Panc1 (cell line): ENCODE data around the gene STRIP1.
"Not testable (repeated sequence)": the region's sequence is repeated elsewhere in the genome, so short reads cannot be mapped to it uniquely, and the experiment has no call there.

Experiments
- CTCF ChIP-seq: fragments of 450-650 bp; IDR thresholded peaks from 2 replicates; pipeline ENCODE4 v1.5.1; 2017; ENCODE audit warnings: mild to moderate bottlenecking
- POLR2AphosphoS5 ChIP-seq: IDR thresholded peaks from 2 replicates; pipeline ENCODE4 v1.6.1; 2012; ENCODE audit warnings: mild to moderate bottlenecking, low read depth, low read length, moderate library complexity
- REST ChIP-seq, 2 experiments: IDR thresholded peaks; 2 replicates each; pipeline ENCODE4 v1.6.1; 2011 to 2012; ENCODE audit warnings: low read depth in 2 of 2, control low read depth in 1 of 2, low read length in 1 of 2, mild to moderate bottlenecking in 1 of 2, moderate library complexity in 1 of 2; ENCODE audit not compliant: insufficient read depth in 1 of 2

- not testable (repeated sequence) for TF ChIP-seq CTCF; POLR2AphosphoS5; REST (IDR thresholded peaks at IDR 0.05; ENCODE audit: insufficient read depth in 1 of 2, low read depth in 2 of 2, low read length in 1 of 2)
These were observed 45.6 kb downstream of the STRIP1 start for GRCh38 chr1:110079995-110080394.
